Measurements from ENCODE around the gene TENT5A.

- TF ChIP-seq CTCF (IDR thresholded peaks at IDR 0.05): no peak
- TF ChIP-seq POLR2A (IDR thresholded peaks at IDR 0.05): no peak
These were observed 4.2 kb upstream of the TENT5A start for GRCh38 chr6:81756690-81757089.

Data from uterus (tissue), 2 donors.